Mucosa of descending colon (tissue), 3 donors: Measurements from ENCODE around the gene MAST4. TPM values are rescaled to one million over a fixed set of nuclear protein-coding genes. Genes with fewer than 3 reads are reported as not detected.

Experiments used
- ATAC-seq: fragments of 200-7000 bp; cut with Tn5 transposase; one replicate; pipeline ENCODE4 v1.9.1; 2020; ENCODE audit warnings: mild to moderate bottlenecking, moderate library complexity
- DNase-seq, 3 donors: peaks; one replicate each; pipeline ENCODE4 v3.0.0-alpha.2; 2020
- H3K36me3 ChIP-seq: fragments of 200-600 bp; one replicate; pipeline ENCODE4 v1.8.0; 2021; ENCODE audit warnings: low read depth, mild to moderate bottlenecking
- H3K4me1 ChIP-seq: fragments of 200-600 bp; one replicate; pipeline ENCODE4 v1.8.0; 2021; ENCODE audit warnings: low read depth, mild to moderate bottlenecking
- H3K4me3 ChIP-seq: fragments of 200-600 bp; one replicate; pipeline ENCODE4 v1.8.0; 2021; ENCODE audit warnings: mild to moderate bottlenecking
- H3K9me3 ChIP-seq: fragments of 200-600 bp; one replicate; pipeline ENCODE4 v1.8.0; 2021; ENCODE audit warnings: mild to moderate bottlenecking
- intact Hi-C, 2 donors: fragments of 100-400 bp; cut with DNase I in 1 of 2; cut with micrococcal nuclease in 1 of 2; formaldehyde crosslinking; loops; one replicate each; pipeline versions ENCODE4 v1.11.0 to v1.11.1; 2022; cut with DNase I, micrococcal nuclease
- total RNA-seq, 3 donors: library from RNA; stranded (reverse); fragmentation: NEBNext Ultra II Directional in 2 of 3; extraction: Animal tissue kit (Norgen Biotek cat#: 25700) in 2 of 3; gene quantifications; one replicate each; pipeline versions ENCODE4 v1.2.1 to v1.2.4, GENCODE V29; 2021 to 2023
- TF ChIP-seq, protein P1 (sequence below): fragments of 200-600 bp; IDR thresholded peaks from one replicate; pipeline ENCODE4 v1.8.0; 2022; ENCODE audit warnings: antibody characterized with exemption, mild to moderate bottlenecking
- donor health status: DM: no; HTN: no; CAD: no; lungs with moderate emphysema.
- donor health status: DM: no; HTN: no; CAD: no.
- donor health status: DM: no; HTN: yes; CAD: no.

Gene MAST4
- total RNA-seq, 3 donors from 2014 or later, result 16.2 to 34.0 (median 22.5) TPM

DNA sequence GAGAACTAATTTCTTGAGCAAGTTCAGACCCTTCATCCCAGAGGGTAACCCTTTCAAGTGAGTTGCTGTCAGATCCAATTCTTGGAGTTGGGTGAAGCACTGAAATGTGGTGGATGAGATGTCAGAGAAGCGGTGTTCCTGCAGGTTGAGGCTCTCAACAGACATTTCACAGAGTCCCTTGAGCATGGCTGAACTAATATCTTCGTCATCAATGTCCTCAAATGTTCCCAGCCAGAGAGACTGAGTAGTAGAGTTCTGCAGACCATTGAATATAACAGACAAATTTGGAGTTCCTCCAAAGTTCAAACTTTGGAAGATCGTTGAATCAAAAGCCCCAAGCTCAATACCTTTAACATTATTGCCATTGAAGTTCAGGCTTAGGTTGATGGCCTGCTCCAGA is 587.7 kb downstream of the MAST4 start:
- Histone ChIP-seq H3K4me3 (no peak overlapping the region), H3K9me3 (no peaks in the 10 kb centered on the region), H3K36me3 (no peaks in the 10 kb centered on the region), H3K4me1 (no peaks in the 10 kb centered on the region)
- no peak for ATAC-seq
- no peak for DNase-seq
- TF ChIP-seq, protein P1, sequence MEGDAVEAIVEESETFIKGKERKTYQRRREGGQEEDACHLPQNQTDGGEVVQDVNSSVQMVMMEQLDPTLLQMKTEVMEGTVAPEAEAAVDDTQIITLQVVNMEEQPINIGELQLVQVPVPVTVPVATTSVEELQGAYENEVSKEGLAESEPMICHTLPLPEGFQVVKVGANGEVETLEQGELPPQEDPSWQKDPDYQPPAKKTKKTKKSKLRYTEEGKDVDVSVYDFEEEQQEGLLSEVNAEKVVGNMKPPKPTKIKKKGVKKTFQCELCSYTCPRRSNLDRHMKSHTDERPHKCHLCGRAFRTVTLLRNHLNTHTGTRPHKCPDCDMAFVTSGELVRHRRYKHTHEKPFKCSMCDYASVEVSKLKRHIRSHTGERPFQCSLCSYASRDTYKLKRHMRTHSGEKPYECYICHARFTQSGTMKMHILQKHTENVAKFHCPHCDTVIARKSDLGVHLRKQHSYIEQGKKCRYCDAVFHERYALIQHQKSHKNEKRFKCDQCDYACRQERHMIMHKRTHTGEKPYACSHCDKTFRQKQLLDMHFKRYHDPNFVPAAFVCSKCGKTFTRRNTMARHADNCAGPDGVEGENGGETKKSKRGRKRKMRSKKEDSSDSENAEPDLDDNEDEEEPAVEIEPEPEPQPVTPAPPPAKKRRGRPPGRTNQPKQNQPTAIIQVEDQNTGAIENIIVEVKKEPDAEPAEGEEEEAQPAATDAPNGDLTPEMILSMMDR, result no peak
- intact Hi-C loops, result no loop called here

DNA sequence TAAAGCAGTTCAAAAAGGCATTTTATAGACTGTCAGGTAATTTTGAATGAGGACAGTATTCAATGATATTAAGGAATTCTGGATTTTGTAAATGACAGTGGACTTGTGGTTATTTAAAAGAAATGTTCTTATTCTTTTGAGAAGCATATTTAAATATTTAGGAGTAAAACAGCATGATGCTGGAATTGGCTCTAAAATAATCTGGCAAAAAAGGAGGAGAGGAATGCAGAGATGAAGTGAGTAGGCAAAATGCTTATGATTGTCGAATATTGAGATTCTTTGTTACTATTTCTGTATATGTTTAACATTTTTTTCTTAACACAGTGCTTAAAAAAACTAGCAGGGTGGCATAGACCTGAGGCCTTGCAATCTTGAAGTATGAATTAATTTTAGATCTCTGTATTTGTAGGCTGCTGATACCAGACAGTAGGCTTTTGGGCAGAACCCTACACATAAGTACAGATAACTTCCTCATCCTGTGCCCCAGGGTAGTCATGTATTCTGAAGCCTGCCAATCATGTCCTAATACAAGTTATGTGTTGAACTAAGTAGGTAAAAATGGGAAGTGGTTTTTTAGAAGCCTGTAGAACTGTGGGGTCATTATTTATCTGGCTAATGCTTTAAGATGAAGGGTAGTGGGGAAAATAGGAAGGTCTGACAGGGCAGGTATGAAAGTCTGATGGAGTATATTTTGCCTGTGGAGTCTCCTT is 591.0 kb downstream of the MAST4 start:
- peak; percentile 74 for ATAC-seq
- DNase-seq, result no peak
- Histone ChIP-seq H3K36me3 (no peaks in the 10 kb centered on the region), H3K9me3 (no peaks in the 10 kb centered on the region), H3K4me3 (no peak overlapping the region), H3K4me1 (no peaks in the 10 kb centered on the region)
- TF ChIP-seq, protein P1, result no peak
- intact Hi-C loops, result no loop called here

DNA sequence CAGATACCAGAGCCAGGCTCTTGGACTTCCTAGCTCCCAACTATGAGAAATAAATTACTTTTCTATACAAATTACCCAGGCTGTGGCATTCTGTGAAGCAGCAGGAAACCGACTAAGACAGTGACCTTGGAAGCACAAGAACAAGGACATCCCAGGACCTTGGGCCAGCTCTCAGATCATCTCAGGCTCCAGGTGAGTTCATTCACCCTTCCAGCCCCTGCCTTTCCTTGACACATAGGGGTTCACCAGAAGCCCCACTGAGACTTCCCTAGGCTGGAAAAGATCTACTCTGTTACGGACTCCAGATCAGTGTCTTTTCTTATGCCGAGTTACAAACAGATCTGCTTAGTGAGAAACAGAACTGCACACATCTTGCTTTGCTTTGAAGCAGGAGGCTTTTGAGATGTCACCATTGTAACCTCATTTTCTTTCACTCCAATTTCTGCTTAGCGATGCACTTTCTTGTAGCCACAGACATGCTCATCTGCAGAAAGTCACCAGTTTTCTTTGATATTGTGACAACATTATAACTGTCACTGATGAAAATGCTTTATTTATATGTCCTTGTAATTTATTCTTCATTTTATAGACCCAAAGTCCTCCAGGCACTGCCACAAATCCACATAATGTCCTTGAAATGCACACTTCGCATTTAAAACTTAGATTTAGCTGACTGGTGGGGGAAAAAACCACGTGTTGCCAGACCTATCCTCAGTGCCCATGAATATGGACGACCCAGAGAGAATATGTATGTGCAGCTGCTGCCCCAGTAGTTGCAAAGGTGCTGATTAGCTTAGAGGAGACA is 592.3 kb downstream of the MAST4 start:
- no peak overlapping the region for H3K4me3 ChIP-seq
- no peaks in the 10 kb centered on the region for H3K9me3 ChIP-seq
- peaks cover 8% of the 10 kb centered on the region for H3K4me1 ChIP-seq
- ATAC-seq (no peak), DNase-seq (no peak)
- H3K36me3 ChIP-seq, result no peaks in the 10 kb centered on the region
- intact Hi-C loops, result no loop called here
- TF ChIP-seq, protein P1, result no peak

DNA sequence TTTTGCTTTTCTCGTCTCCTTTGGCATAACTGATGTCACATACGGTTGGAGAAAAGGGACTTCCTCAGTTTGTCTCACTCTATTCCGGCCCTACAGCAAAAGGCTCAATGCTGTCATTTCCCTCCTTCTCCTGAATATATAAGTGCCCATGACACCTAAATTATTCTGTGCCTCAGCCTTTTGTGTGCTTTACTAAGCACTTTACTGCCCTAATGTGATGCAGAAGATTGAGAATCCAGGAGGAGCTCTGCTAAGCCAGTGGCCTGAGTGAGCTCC is 592.8 kb downstream of the MAST4 start:
- DNase-seq (no peak), ATAC-seq (no peak)
- peaks cover 8% of the 10 kb centered on the region for H3K4me1 ChIP-seq
- intact Hi-C loops, result no loop called here
- TF ChIP-seq, protein P1, result no peak
- no peaks in the 10 kb centered on the region for H3K36me3 ChIP-seq
- H3K4me3 ChIP-seq, result no peak overlapping the region
- H3K9me3 ChIP-seq, result no peaks in the 10 kb centered on the region

DNA sequence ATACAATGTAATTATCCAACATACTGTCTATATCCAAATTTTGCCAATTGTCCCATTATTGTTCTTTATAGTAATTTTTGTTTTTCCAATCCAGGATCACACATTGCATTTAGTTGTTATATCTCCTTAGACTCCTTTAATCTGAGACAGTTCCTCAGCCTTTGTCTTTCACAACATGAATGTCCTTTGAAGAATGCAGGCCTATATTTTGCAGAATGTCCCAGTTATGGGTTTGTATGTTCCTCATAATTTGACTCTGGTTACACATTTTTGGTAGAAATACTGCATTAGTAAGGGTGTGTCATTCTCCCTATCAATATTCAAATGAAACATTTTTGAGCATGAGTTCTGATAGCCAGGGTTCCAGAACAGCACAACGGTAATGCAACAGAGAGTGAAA is 593.7 kb downstream of the MAST4 start:
- DNase-seq (no peak), ATAC-seq (no peak)
- Histone ChIP-seq H3K4me1 (peaks cover 8% of the 10 kb centered on the region), H3K36me3 (no peaks in the 10 kb centered on the region), H3K9me3 (no peaks in the 10 kb centered on the region), H3K4me3 (no peak overlapping the region)
- TF ChIP-seq, protein P1, result no peak
- intact Hi-C loops, result no loop called here
